A549 (cell line): Measurements from ENCODE around the gene CDC14A. TPM values are rescaled to one million over a fixed set of nuclear protein-coding genes. Genes with fewer than 3 reads are reported as not detected.

ENCODE experiments used
- ATAC-seq, 2 experiments: fragments of 200-7000 bp in 1 of 2; fragments of >200 bp in 1 of 2; cut with Nextera tagmentation in 1 of 2; cut with Tn5 transposase in 1 of 2; 3 replicates each; pipeline versions ENCODE4 v1.8.0 to v1.9.1; 2018 to 2020; ENCODE audit warnings: mild to moderate bottlenecking in 1 of 2, moderate library complexity in 1 of 2
- CTCF ChIA-PET: fragments of 300-600 bp; sonication (Branson Sonifier 250); formaldehyde crosslinking; extraction: SDS; loops from one replicate; lab custom pipeline; 2021; ENCODE audit warnings: antibody characterized with exemption, inconsistent platforms; lab: Yijun Ruan, JAX
- POLR2A ChIA-PET: fragments of 350-600 bp; formaldehyde crosslinking; extraction: SDS; loops from one replicate; lab custom pipeline; 2021; ENCODE audit warnings: antibody characterized with exemption, inconsistent platforms; lab: Yijun Ruan, JAX
- DNase-seq, 2 experiments: peaks; one replicate each; pipeline versions ENCODE4 v3.0.0 to v3.0.0-alpha.2; 2011 to 2016; ENCODE audit warnings: low read depth in 1 of 2, low spot score in 1 of 2
- FAIRE-seq: peaks from 2 replicates; lab custom pipeline; 2011; peaks lifted over from hg19 to GRCh38; lab: Jason Lieb, UNC
- H3K27ac ChIP-seq, 2 experiments: fragments of >200 bp; sonication (Bioruptor Twin); formaldehyde crosslinking; 3 replicates each; pipeline ENCODE4 v1.5.1; 2016 to 2017
- H3K4me1 ChIP-seq: fragments of >200 bp; sonication (Bioruptor Twin); formaldehyde crosslinking; 3 replicates; pipeline ENCODE4 v1.6.1; 2016
- H3K4me2 ChIP-seq: fragments of >200 bp; sonication (Bioruptor Twin); formaldehyde crosslinking; 3 replicates; pipeline ENCODE4 v1.6.1; 2016
- H3K4me3 ChIP-seq: fragments of >200 bp; sonication (Bioruptor Twin); formaldehyde crosslinking; 3 replicates; pipeline ENCODE4 v1.5.1; 2016
- H3K9me3 ChIP-seq: fragments of >200 bp; sonication (Bioruptor Twin); formaldehyde crosslinking; 3 replicates; pipeline ENCODE4 v1.6.1; 2016
- BHLHE40 ChIP-seq: IDR thresholded peaks from 2 replicates; pipeline ENCODE4 v1.6.1; 2012; ENCODE audit warnings: low read depth, low read length, inconsistent platforms
- CEBPB ChIP-seq, 2 experiments: fragments of >200 bp in 1 of 2; sonication (Bioruptor Twin) in 1 of 2; formaldehyde crosslinking in 1 of 2; IDR thresholded peaks; 2 replicates each; pipeline ENCODE4 v1.6.1; 2012 to 2016
- EP300 ChIP-seq, 2 experiments: fragments of >200 bp; sonication (Bioruptor Twin); formaldehyde crosslinking; IDR thresholded peaks; 2 replicates in 1 of 2; 3 replicates in 1 of 2; pipeline ENCODE4 v1.6.1; 2016 to 2017
- FOSL2 ChIP-seq, 2 experiments: fragments of 450-650 bp in 1 of 2; fragments of >200 bp in 1 of 2; sonication (Bioruptor Twin) in 1 of 2; formaldehyde crosslinking; IDR thresholded peaks; 2 replicates each; pipeline versions ENCODE4 v1.5.0 to v1.6.1; 2016 to 2020; ENCODE audit warnings: mild to moderate bottlenecking in 1 of 2, moderate library complexity in 1 of 2
- HOXA7 ChIP-seq: fragments of 250-450 bp; sonication (Bioruptor Pico); IDR thresholded peaks from 2 replicates; pipeline ENCODE4 v1.5.0; 2020; ENCODE audit warnings: mild to moderate bottlenecking, moderate library complexity
- HOXB13 ChIP-seq: fragments of 250-450 bp; sonication (Bioruptor Pico); IDR thresholded peaks from 2 replicates; pipeline ENCODE4 v1.5.0; 2020; ENCODE audit warnings: low read depth, mild to moderate bottlenecking, moderate library complexity
- HOXB5 ChIP-seq: fragments of 250-450 bp; sonication (Bioruptor Pico); IDR thresholded peaks from 2 replicates; pipeline ENCODE4 v1.5.0; 2020; ENCODE audit warnings: mild to moderate bottlenecking, moderate library complexity
- JUN ChIP-seq, 2 experiments: fragments of >200 bp; sonication (Bioruptor Twin); formaldehyde crosslinking; IDR thresholded peaks; 2 replicates in 1 of 2; 3 replicates in 1 of 2; pipeline ENCODE4 v1.6.1; 2016 to 2017
- KDM1A ChIP-seq: fragments of 200-600 bp; sonication (generic); IDR thresholded peaks from 2 replicates; pipeline ENCODE4 v1.6.1; 2016; ENCODE audit warnings: low read depth, mild to moderate bottlenecking
- MAZ ChIP-seq: fragments of 150-350 bp; IDR thresholded peaks from 2 replicates; pipeline ENCODE4 v1.6.1; 2014; ENCODE audit warnings: antibody characterized with exemption, low read depth, low read length, borderline replicate concordance
- RFX5 ChIP-seq: fragments of 450-650 bp; IDR thresholded peaks from 2 replicates; pipeline ENCODE4 v1.7.1; 2014; ENCODE audit warnings: antibody characterized with exemption, mild to moderate bottlenecking, moderate library complexity
- SREBF2 ChIP-seq: fragments of 450-650 bp; IDR thresholded peaks from 2 replicates; pipeline ENCODE4 v1.6.1; 2014; ENCODE audit warnings: mild to moderate bottlenecking, moderate library complexity
- TFCP2L1 ChIP-seq: fragments of 250-450 bp; sonication (Bioruptor Pico); IDR thresholded peaks from 2 replicates; pipeline ENCODE4 v1.5.0; 2021; ENCODE audit warnings: mild to moderate bottlenecking
- ZNF302 ChIP-seq: fragments of 250-450 bp; sonication (Bioruptor Pico); IDR thresholded peaks from 2 replicates; pipeline ENCODE4 v1.9.0; 2021; ENCODE audit warnings: inconsistent platforms, mild to moderate bottlenecking, moderate library complexity
- WGBS: methylation state at CpG from one replicate; pipeline ENCODE4 v1.1.6; 2017; ENCODE audit errors: missing lambda C conversion rate; 5-methylcytosine and 5-hydroxymethylcytosine counted together
- polyA plus RNA-seq, 4 experiments: library from polyadenylated mRNA; depleted of rRNA in 3 of 4; stranded (reverse); fragments of >200 nt; fragmentation: RNase III in 1 of 4; extraction: RNeasy Plus Mini Kit Qiagen cat#74134 plus additional on column Dnase treatment in 1 of 4; gene quantifications; 2 replicates in 3 of 4; 3 replicates in 1 of 4; pipeline ENCODE4 v1.2.3, GENCODE V29; 2011 to 2017
- TF ChIP-seq, protein P1 (sequence below): fragments of 450-650 bp; IDR thresholded peaks from 2 replicates; pipeline ENCODE4 v1.6.1; 2014; ENCODE audit warnings: antibody characterized with exemption
- TF ChIP-seq, protein P2 (sequence below): fragments of 150-350 bp; IDR thresholded peaks from 2 replicates; pipeline ENCODE4 v1.6.1; 2014; ENCODE audit warnings: low read depth, mild to moderate bottlenecking, low read length
- TF ChIP-seq, protein P3 (sequence below): fragments of 250-450 bp; sonication (Bioruptor Pico); IDR thresholded peaks from 2 replicates; pipeline ENCODE4 v1.5.0; 2021; ENCODE audit warnings: mild to moderate bottlenecking, moderate library complexity, borderline replicate concordance
- TF ChIP-seq, protein P4 (sequence below): fragments of >200 bp; sonication (Bioruptor Twin); formaldehyde crosslinking; IDR thresholded peaks from 3 replicates; pipeline ENCODE4 v1.5.1; 2016

The CDC14A gene
- polyA plus RNA-seq, 2 of the 4 experiments (the other 2 are of a cell fraction) = 1.6 to 4.1 TPM

DNA sequence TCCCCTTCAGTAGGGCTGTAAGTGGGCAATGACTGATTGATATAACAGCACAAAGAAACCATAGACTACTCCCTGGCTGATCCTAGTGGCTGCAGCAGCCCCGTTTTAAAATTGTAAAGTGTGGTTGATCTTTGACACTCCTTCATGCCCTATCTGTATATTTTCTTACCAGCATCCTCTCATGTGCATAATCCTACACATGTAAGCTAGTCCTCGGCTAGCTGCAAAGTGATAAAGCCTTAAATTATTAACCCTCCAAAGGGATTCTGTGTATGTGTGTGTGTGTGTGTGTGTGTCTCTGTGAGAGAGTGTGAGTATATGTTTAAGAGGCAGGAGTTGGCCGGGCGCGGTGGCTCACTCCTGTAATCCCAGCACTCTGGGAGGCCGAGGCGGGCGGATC is 30.8 kb upstream of the CDC14A start:
- Histone ChIP-seq H3K27ac (peak overlapping the region in 1 of 2 experiments; percentile 48; a peak in 1 of 6 replicates), H3K9me3 (no peaks in the 10 kb centered on the region), H3K4me1 (peaks cover 18% of the 10 kb centered on the region), H3K4me2 (no peak overlapping the region), H3K4me3 (no peak overlapping the region)
- no peak for ATAC-seq
- 90% methylated on average over 7 of the region's 8 CpGs for WGBS
- no peak for FAIRE-seq
- CTCF ChIA-PET = no interaction called here
- POLR2A ChIA-PET = interaction anchor here (0.7 kb wide), 1 partner anchor 31 kb away, joined by 5 read pairs; the partner anchor contains the start of gene CDC14A
- DNase-seq = no peak
- TF ChIP-seq MAZ (no peak), CEBPB (IDR thresholded peaks at IDR 0.05) (no peak), HOXB5 (CRISPR knock-in tag) (no peak), JUN (IDR thresholded peaks at IDR 0.05) (no peak), EP300 (IDR thresholded peaks at IDR 0.05) (no peak), FOSL2 (IDR thresholded peaks at IDR 0.05) (no peak), FOSL2 (CRISPR knock-in tag; IDR thresholded peaks at IDR 0.05) (no peak), BHLHE40 (no peak), HOXB13 (CRISPR knock-in tag) (no peak), ZNF302 (CRISPR knock-in tag) (no peak)
- TF ChIP-seq, protein P1, sequence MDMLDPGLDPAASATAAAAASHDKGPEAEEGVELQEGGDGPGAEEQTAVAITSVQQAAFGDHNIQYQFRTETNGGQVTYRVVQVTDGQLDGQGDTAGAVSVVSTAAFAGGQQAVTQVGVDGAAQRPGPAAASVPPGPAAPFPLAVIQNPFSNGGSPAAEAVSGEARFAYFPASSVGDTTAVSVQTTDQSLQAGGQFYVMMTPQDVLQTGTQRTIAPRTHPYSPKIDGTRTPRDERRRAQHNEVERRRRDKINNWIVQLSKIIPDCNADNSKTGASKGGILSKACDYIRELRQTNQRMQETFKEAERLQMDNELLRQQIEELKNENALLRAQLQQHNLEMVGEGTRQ = no peak
- TF ChIP-seq, protein P2, sequence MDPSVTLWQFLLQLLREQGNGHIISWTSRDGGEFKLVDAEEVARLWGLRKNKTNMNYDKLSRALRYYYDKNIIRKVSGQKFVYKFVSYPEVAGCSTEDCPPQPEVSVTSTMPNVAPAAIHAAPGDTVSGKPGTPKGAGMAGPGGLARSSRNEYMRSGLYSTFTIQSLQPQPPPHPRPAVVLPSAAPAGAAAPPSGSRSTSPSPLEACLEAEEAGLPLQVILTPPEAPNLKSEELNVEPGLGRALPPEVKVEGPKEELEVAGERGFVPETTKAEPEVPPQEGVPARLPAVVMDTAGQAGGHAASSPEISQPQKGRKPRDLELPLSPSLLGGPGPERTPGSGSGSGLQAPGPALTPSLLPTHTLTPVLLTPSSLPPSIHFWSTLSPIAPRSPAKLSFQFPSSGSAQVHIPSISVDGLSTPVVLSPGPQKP = no peak

DNA sequence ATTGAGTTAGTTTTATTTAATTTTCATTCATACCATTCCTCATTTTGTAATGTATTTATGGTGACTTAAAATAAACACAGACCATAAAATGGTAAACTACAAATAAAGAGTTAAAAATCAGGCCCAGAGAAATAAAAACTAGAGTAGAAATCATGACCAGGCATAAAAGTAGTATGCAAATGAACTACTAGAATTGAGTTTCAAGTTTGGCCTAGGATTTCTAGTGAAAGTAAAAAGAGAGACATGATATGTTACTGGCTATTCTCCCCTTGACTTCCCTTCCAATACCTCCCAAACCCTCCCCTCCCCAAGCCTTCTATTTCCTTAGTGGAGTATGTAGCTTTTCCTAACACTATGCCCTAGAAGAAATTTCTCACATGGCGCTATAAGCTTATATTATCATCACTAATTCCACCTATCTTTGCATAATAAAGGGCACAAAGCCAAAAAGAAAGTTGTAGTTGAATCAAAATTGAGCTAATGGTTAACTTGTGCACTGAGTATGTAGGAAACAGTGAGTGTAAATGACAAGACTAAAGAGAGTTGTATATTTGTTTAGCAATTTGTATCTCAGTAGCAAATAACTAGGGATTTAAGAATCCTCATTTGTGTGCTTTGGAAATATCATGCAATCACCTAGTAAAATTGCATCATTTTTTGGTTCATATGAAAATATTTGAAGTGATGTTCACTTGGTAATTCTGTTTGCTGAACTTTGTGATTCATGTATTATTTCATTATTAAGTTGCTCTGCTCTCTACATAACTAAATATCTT is 29.7 kb upstream of the CDC14A start:
- H3K27ac ChIP-seq = peak overlapping the region; percentile 59 to 70
- TF ChIP-seq EP300 (IDR thresholded peaks at IDR 0.05) (no peak), FOSL2 (IDR thresholded peaks at IDR 0.05) (no peak), FOSL2 (CRISPR knock-in tag; IDR thresholded peaks at IDR 0.05) (peak; percentile 66), CEBPB (IDR thresholded peaks at IDR 0.05) (peak; percentile 87), HOXA7 (CRISPR knock-in tag) (no peak)
- TF ChIP-seq, protein P3, sequence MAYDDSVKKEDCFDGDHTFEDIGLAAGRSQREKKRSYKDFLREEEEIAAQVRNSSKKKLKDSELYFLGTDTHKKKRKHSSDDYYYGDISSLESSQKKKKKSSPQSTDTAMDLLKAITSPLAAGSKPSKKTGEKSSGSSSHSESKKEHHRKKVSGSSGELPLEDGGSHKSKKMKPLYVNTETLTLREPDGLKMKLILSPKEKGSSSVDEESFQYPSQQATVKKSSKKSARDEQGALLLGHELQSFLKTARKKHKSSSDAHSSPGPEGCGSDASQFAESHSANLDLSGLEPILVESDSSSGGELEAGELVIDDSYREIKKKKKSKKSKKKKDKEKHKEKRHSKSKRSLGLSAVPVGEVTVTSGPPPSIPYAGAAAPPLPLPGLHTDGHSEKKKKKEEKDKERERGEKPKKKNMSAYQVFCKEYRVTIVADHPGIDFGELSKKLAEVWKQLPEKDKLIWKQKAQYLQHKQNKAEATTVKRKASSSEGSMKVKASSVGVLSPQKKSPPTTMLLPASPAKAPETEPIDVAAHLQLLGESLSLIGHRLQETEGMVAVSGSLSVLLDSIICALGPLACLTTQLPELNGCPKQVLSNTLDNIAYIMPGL (CRISPR knock-in tag) = no peak
- ChIA-PET POLR2A (no interaction called here), CTCF (no interaction called here)
- 32% methylated on average over 1 of the region's 1 CpG for WGBS
- FAIRE-seq (no peak), DNase-seq (peak; percentile 4 to 54), ATAC-seq (peak; percentile 50 to 66; a peak in 5 of 6 replicates)
- no peaks in the 10 kb centered on the region for H3K9me3 ChIP-seq
- H3K4me3 ChIP-seq = no peak overlapping the region
- H3K4me1 ChIP-seq = peaks cover 18% of the 10 kb centered on the region
- peak overlapping the region; percentile 43 for H3K4me2 ChIP-seq

DNA sequence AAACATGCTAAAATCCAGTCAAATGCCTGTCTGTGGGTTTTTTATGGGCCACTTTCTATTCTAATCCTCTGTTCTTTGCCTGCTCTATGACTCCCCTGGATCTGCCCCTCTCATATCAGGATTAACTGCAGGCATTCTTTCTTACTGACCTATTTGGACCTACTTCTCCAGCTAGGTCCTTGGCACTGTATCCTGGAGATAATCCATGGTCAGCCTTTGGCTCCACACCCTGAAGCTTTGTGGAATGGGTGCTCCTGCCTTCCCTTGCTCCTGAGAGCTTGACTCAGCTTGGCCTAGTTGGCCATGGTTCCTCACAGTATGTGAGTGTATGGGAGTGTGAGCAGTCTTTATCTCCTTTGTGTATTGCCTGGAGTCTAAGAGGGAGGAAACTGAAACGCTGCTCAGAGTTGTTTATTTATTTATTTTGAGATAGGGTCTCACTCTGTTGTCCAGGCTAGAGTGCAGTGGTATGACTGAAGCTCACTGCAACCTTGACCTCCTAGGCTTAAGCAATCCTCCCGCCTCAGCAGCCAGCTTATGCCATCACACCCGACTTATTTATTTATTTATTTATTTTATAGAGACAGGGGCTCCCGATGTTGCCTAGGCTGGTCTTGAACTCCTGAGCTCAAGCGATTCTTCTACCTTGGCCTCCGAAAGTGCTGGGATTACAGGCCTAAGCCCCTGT is 28.7 kb upstream of the CDC14A start:
- 87% methylated on average over 6 of the region's 6 CpGs for WGBS
- no peak for DNase-seq
- ChIA-PET POLR2A (interaction anchor here (0.5 kb wide), 1 partner anchor 28 kb away, joined by 3 read pairs; no protein-coding TSS in a partner anchor), CTCF (no interaction called here)
- Histone ChIP-seq H3K4me3 (no peak overlapping the region), H3K27ac (peak overlapping the region; percentile 59 to 70), H3K4me2 (peak overlapping the region; percentile 43), H3K9me3 (no peaks in the 10 kb centered on the region), H3K4me1 (peaks cover 18% of the 10 kb centered on the region)
- FAIRE-seq = no peak
- no peak for TF ChIP-seq SREBF2
- no peak for TF ChIP-seq RFX5
- TF ChIP-seq TFCP2L1 (CRISPR knock-in tag) = no peak
- TF ChIP-seq, protein P3 (CRISPR knock-in tag) = no peak
- no peak for TF ChIP-seq KDM1A
- TF ChIP-seq, protein P4, sequence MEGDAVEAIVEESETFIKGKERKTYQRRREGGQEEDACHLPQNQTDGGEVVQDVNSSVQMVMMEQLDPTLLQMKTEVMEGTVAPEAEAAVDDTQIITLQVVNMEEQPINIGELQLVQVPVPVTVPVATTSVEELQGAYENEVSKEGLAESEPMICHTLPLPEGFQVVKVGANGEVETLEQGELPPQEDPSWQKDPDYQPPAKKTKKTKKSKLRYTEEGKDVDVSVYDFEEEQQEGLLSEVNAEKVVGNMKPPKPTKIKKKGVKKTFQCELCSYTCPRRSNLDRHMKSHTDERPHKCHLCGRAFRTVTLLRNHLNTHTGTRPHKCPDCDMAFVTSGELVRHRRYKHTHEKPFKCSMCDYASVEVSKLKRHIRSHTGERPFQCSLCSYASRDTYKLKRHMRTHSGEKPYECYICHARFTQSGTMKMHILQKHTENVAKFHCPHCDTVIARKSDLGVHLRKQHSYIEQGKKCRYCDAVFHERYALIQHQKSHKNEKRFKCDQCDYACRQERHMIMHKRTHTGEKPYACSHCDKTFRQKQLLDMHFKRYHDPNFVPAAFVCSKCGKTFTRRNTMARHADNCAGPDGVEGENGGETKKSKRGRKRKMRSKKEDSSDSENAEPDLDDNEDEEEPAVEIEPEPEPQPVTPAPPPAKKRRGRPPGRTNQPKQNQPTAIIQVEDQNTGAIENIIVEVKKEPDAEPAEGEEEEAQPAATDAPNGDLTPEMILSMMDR = no peak
- ATAC-seq = no peak; a peak in 1 of 6 replicates
